Lower lobe of right lung (tissue), 2 donors: ENCODE results near the gene PRDX3. TPM values are rescaled to one million over a fixed set of nuclear protein-coding genes. Genes with fewer than 3 reads are reported as not detected.

ENCODE experiments used
- ATAC-seq, 2 donors: fragments of 200-7000 bp; cut with Tn5 transposase; one replicate each; pipeline ENCODE4 v1.9.1; 2020 to 2022; ENCODE audit warnings: mild to moderate bottlenecking in 2 of 2, moderate library complexity in 2 of 2
- DNase-seq: peaks from one replicate; pipeline ENCODE4 v3.0.0-alpha.2; 2020
- H3K27ac ChIP-seq: fragments of 200-600 bp; one replicate; pipeline ENCODE4 v1.8.0; 2022
- H3K27me3 ChIP-seq: fragments of 200-600 bp; one replicate; pipeline ENCODE4 v1.8.0; 2022; ENCODE audit warnings: low read depth
- H3K36me3 ChIP-seq: fragments of 200-600 bp; one replicate; pipeline ENCODE4 v1.8.0; 2022; ENCODE audit warnings: mild to moderate bottlenecking
- H3K4me1 ChIP-seq: fragments of 200-600 bp; one replicate; pipeline ENCODE4 v1.8.0; 2022
- H3K4me3 ChIP-seq: fragments of 200-600 bp; one replicate; pipeline ENCODE4 v1.8.0; 2022; ENCODE audit warnings: mild to moderate bottlenecking
- H3K9me3 ChIP-seq: fragments of 200-600 bp; one replicate; pipeline ENCODE4 v1.8.0; 2022
- CTCF ChIP-seq: fragments of 200-600 bp; IDR thresholded peaks from one replicate; pipeline ENCODE4 v1.8.0; 2022; ENCODE audit warnings: antibody characterized with exemption, mild to moderate bottlenecking
- intact Hi-C: fragments of 100-400 bp; cut with DNase I; formaldehyde crosslinking; loops from one replicate; pipeline ENCODE4 v1.11.0; 2022
- total RNA-seq: library from RNA; stranded (reverse); fragmentation: NEBNext Ultra II Directional; extraction: Animal tissue kit (Norgen Biotek cat#: 25700); gene quantifications from one replicate; pipeline ENCODE4 v1.2.1, GENCODE V29; 2021
- donor health status: DM: no; HTN: yes; CAD: no; lungs with severe emphysema.

PRDX3 gene
- total RNA-seq, 1 donor from 2014 or later = 82.0 TPM

DNA sequence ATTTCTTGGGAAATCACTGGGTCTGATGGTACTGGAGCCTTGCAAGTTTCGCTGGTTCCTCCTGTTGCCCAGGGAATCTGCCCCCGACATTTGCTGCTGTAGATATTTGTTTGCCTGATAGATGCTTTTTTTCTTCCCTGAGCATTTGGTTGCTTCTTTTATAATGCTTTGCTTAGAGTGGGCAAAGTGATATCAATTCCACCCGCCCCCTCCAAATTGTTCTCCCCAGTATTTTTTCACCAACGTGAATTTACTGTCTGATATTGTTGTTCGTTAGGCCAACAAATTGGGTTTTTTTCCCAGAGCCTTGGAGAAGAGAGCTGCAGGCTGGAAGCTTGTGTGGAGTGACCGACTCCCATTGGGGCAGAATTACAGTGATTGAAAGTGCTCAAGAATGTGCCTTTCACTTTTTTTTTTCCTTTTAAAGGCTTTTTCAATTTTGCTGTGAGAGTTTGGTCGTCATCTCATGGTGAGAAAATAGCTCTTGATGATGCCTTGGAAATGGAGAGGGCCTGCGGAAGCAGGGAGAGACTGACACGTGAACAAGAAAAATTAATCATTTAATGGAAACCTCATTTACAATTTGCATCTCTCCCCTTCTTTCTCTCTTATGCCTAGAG, 31.2 kb upstream of the PRDX3 start:
- DNase-seq (no peak), ATAC-seq (no peak)
- intact Hi-C loops = loop anchor here (10.0 kb wide), 1 partner anchor 45 kb away; no protein-coding TSS in a partner anchor
- Histone ChIP-seq H3K9me3 (no peaks in the 10 kb centered on the region), H3K4me3 (peak overlapping the region; percentile 79), H3K27ac (peak overlapping the region; percentile 84), H3K4me1 (peaks cover 67% of the 10 kb centered on the region), H3K36me3 (no peaks in the 10 kb centered on the region), H3K27me3 (no peaks in the 10 kb centered on the region)
- no peak for TF ChIP-seq CTCF

GRCh38 chr10:119209035-119209735, 30.6 kb upstream of the PRDX3 start:
- peak; percentile 71 for TF ChIP-seq CTCF
- DNase-seq = peak; percentile 70
- Histone ChIP-seq H3K36me3 (no peaks in the 10 kb centered on the region), H3K27me3 (no peaks in the 10 kb centered on the region), H3K27ac (peak overlapping the region; percentile 84), H3K9me3 (no peaks in the 10 kb centered on the region), H3K4me3 (peak overlapping the region; percentile 79), H3K4me1 (peaks cover 61% of the 10 kb centered on the region)
- intact Hi-C loops = loop anchor here (10.0 kb wide), 1 partner anchor 46 kb away; no protein-coding TSS in a partner anchor
- peak in 1 of 2 donors; percentile 25 for ATAC-seq

- Histone ChIP-seq H3K27me3 (no peaks in the 10 kb centered on the region), H3K36me3 (no peaks in the 10 kb centered on the region), H3K4me3 (peak overlapping the region; percentile 79), H3K4me1 (peaks cover 55% of the 10 kb centered on the region), H3K9me3 (no peaks in the 10 kb centered on the region), H3K27ac (peak overlapping the region; percentile 84)
- intact Hi-C loops = loop anchor here (10.0 kb wide), 1 partner anchor 46 kb away; no protein-coding TSS in a partner anchor
- DNase-seq (no peak), ATAC-seq (no peak)
- TF ChIP-seq CTCF = no peak
Observed at GRCh38 chr10:119208553-119208940, 29.9 kb upstream of the PRDX3 start.

GRCh38 chr10:119207713-119208552, 29.3 kb upstream of the PRDX3 start:
- Histone ChIP-seq H3K36me3 (no peaks in the 10 kb centered on the region), H3K27me3 (no peaks in the 10 kb centered on the region), H3K9me3 (no peaks in the 10 kb centered on the region), H3K4me3 (peak overlapping the region; percentile 79), H3K4me1 (peaks cover 49% of the 10 kb centered on the region), H3K27ac (peak overlapping the region; percentile 84)
- intact Hi-C loops = loop anchor here (10.0 kb wide), 1 partner anchor 47 kb away; no protein-coding TSS in a partner anchor
- TF ChIP-seq CTCF = no peak
- ATAC-seq (peak; percentile 28 to 35), DNase-seq (peak; percentile 68)

- H3K27me3 ChIP-seq = no peaks in the 10 kb centered on the region
- no peaks in the 10 kb centered on the region for H3K9me3 ChIP-seq
- H3K4me1 ChIP-seq = peaks cover 43% of the 10 kb centered on the region
- H3K27ac ChIP-seq = peak within 1 kb of the TSS; percentile 98
- H3K36me3 ChIP-seq = no peaks in the 10 kb centered on the region
- ATAC-seq (peak; percentile 97), DNase-seq (peak; percentile 97)
- intact Hi-C loops = loop anchor here (10.0 kb wide), 1 partner anchor 47 kb away; no protein-coding TSS in a partner anchor
- no peak for TF ChIP-seq CTCF
- peak within 1 kb of the TSS; percentile 79 for H3K4me3 ChIP-seq
Observed at GRCh38 chr10:119207366-119207666, 28.7 kb upstream of the PRDX3 start, which contains the start of gene GRK5. GRK5 (plus strand) TSS chr10:119207571; CDS start chr10:119207918, 347 bp downstream.
